K562 treated with DMSO at 1 percent for 12 hours (cell line): Measurements from ENCODE around the gene GPD1. TPM values are rescaled to one million over a fixed set of nuclear protein-coding genes. Genes with fewer than 3 reads are reported as not detected.

Experiments
- total RNA-seq: library from RNA; unstranded; fragments of 300-600 nt; gene quantifications from 2 replicates; pipeline ENCODE4 v1.2.3, GENCODE V29; 2022; ENCODE audit not compliant: insufficient read depth

Gene GPD1
- total RNA-seq, result not detected in 2 replicates

DNA sequence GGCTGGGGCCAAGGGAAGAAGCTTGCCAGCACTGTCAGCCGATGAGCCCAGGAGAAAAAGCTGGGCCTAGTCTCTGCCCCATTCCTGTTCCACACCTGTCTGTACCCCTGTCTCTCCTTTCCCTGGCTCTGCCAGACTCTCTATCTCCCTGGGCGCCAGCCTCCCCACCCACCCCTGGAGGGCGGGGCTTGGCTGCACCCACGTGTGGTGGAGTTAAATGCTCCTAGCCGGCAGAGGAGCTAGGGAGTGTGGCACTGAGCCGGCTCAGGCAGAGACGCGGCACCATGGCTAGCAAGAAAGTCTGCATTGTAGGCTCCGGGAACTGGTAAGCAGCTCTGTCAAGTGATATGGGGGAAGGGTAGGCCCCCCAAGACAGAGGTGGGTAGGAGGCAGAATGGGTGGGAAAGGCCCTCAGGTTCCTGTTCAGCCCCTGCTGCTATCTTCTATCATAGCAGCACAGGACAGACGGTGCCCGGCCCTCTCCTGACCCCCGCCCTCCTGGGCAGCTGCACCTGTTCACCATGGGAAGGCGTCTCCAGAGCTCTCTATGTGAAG, at the start of gene GPD1:
TSS of gene GPD1 (plus strand) at position 242 of the 555 bp plus-strand sequence. CDS start at position 285, 43 bp downstream.

DNA sequence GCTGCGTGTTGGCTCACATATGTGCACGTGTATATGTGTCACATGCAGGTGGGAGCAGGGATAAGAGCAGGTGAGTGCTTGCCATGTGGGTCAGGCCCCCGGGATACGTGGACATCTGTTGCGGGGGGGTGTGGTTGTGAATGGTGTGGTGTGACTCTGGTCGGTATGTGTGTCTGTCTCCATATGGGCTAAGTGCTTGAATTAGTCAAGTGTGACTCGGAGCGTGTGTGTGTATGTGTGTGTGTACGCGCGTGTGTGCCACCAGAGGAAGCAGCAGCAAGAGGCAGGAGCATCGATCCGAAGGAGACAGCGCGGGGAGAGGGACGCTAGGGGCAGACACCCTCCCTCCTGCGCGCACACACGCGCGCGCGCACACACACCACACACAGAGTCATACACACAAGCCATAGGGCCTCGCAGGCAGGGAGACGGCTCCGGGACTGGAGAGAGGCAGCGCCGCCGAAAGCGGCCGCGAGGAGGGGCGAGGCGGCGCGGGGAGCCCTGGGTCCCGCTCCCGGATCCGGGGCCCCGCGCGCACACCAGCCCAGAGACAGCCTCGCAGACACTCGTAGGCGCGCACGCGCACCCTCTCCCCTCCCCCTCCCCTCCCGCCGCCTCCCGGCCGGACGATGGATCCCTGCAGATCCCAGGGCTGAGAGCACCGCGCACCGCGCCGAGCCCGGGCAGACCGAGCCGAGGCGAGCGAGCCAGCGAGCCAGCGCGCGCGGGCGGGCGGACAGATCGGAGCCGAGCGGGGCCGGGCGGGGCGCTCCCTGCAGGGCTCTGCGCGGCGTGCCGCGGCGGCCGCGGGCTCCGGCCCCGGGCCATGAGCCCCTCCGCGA, 46.6 kb upstream of the GPD1 start, which contains the start of gene ASIC1:
TSS of gene ASIC1 (plus strand) at position 597 of the 842 bp plus-strand sequence. CDS start 1,171 bp downstream, outside the sequence.

GRCh38 chr12:50084775-50085614, 18.8 kb upstream of the GPD1 start, which contains the start of gene SMARCD1:
SMARCD1 (plus strand) TSS chr12:50085342; CDS start chr12:50085370, 28 bp downstream.

GRCh38 chr12:50111693-50112455, 8.1 kb downstream of the GPD1 start, which contains the start of gene COX14:
COX14 (plus strand) TSS chr12:50112236; CDS start chr12:50120044, 7,808 bp downstream.

Other genes starting within 250 kb of the GPD1 start
- gene FAIM2, start 200.1 kb upstream of the GPD1 start, total RNA-seq, result not detected in 2 replicates
- gene AQP2, start 153.3 kb upstream of the GPD1 start, total RNA-seq, result not detected in 2 replicates
- not detected in 2 replicates for gene AQP5, start 142.1 kb upstream of the GPD1 start, total RNA-seq
- not detected in 2 replicates for gene AQP6, start 131.1 kb upstream of the GPD1 start, total RNA-seq
- 49.4 and 75.9 TPM in 2 replicates for gene RACGAP1, start 78.5 kb upstream of the GPD1 start, total RNA-seq
- gene ASIC1, start 46.4 kb upstream of the GPD1 start, total RNA-seq, result 0.34 and 0.96 TPM in 2 replicates
- gene SMARCD1, start 18.7 kb upstream of the GPD1 start, total RNA-seq, result 27.6 and 90.4 TPM in 2 replicates
- 58.6 and 79.2 TPM in 2 replicates for gene COX14, start 8.2 kb downstream of the GPD1 start, total RNA-seq
- 24.5 and 35.3 TPM in 2 replicates for gene CERS5, start 63.4 kb downstream of the GPD1 start, total RNA-seq
- 10.5 and 24.5 TPM in 2 replicates for gene LIMA1, start 179.5 kb downstream of the GPD1 start, total RNA-seq